Retina (tissue), 1 donor: Measurements from ENCODE around the gene MYDGF.
"Not testable (repeated sequence)": the region's sequence is repeated elsewhere in the genome, so short reads cannot be mapped to it uniquely, and the experiment has no call there.

Experiments used
- DNase-seq: peaks from one replicate; pipeline ENCODE4 v3.0.0-alpha.2; 2016

Gene MYDGF

GRCh38 chr19:4699826-4700692 lies 29.9 kb upstream of the MYDGF start:
- DNase-seq, result no peak

GRCh38 chr19:4697304-4697703 lies 27.2 kb upstream of the MYDGF start:
- DNase-seq, result no peak

GRCh38 chr19:4695224-4695731 lies 25.1 kb upstream of the MYDGF start:
- no peak for DNase-seq

GRCh38 chr19:4694211-4694987 lies 24.3 kb upstream of the MYDGF start:
- no peak for DNase-seq

- no peak for DNase-seq
These were observed 23.5 kb upstream of the MYDGF start for GRCh38 chr19:4693471-4694121.

- DNase-seq, result no peak
These were observed 22.9 kb upstream of the MYDGF start for GRCh38 chr19:4693078-4693350.

GRCh38 chr19:4692251-4693077 lies 22.3 kb upstream of the MYDGF start:
- DNase-seq, result no peak

- no peak for DNase-seq
These were observed 21.2 kb upstream of the MYDGF start for GRCh38 chr19:4691373-4691772.

GRCh38 chr19:4690361-4690760 lies 20.2 kb upstream of the MYDGF start:
- no peak for DNase-seq

- no peak for DNase-seq
These were observed 19.3 kb upstream of the MYDGF start for GRCh38 chr19:4689403-4689802.

GRCh38 chr19:4688587-4688986 lies 18.4 kb upstream of the MYDGF start:
- DNase-seq, result no peak

- no peak for DNase-seq
These were observed 17.3 kb upstream of the MYDGF start for GRCh38 chr19:4687396-4687795.

GRCh38 chr19:4686700-4687099 lies 16.6 kb upstream of the MYDGF start:
- DNase-seq, result no peak

GRCh38 chr19:4684312-4685095 lies 14.4 kb upstream of the MYDGF start:
- DNase-seq, result no peak

GRCh38 chr19:4682417-4683200 lies 12.5 kb upstream of the MYDGF start:
- no peak for DNase-seq

- not testable (repeated sequence) for DNase-seq
These were observed 9.9 kb upstream of the MYDGF start for GRCh38 chr19:4680021-4680420.

- no peak for DNase-seq
These were observed 9.0 kb upstream of the MYDGF start for GRCh38 chr19:4678881-4679790.

- DNase-seq, result no peak
These were observed 7.0 kb upstream of the MYDGF start for GRCh38 chr19:4676955-4677731.

- DNase-seq, result no peak
These were observed 5.2 kb upstream of the MYDGF start for GRCh38 chr19:4675346-4675745.
